G401.6 (cell line): ENCODE data around the gene TIMM21.
A peak's percentile ranks its signal among the peaks of the same experiment; 100 is the strongest.

Experiments
- FAIRE-seq: peaks from 2 replicates; lab custom pipeline; 2012; peaks lifted over from hg19 to GRCh38; lab: Jason Lieb, UNC

The TIMM21 gene

DNA sequence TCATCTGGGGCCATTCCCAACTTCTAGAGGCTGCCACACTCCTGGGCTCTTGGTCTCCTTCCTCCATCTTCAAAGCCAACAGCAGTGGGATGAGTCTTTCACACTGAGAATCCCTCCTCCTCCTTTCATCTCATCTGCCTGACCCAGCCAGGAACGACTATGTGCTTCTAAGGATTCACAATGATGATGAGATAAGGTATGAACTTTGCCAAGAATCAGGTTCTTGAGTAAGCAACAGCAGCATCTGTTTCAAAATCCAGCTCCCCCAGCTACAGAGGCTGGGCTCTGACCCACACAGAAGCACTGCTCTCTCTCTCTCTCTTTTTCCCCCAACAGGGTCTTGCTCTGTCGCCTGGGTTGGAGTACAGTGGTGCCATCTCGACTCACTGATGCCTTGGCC is 46.4 kb downstream of the TIMM21 start:
- no peak for FAIRE-seq

DNA sequence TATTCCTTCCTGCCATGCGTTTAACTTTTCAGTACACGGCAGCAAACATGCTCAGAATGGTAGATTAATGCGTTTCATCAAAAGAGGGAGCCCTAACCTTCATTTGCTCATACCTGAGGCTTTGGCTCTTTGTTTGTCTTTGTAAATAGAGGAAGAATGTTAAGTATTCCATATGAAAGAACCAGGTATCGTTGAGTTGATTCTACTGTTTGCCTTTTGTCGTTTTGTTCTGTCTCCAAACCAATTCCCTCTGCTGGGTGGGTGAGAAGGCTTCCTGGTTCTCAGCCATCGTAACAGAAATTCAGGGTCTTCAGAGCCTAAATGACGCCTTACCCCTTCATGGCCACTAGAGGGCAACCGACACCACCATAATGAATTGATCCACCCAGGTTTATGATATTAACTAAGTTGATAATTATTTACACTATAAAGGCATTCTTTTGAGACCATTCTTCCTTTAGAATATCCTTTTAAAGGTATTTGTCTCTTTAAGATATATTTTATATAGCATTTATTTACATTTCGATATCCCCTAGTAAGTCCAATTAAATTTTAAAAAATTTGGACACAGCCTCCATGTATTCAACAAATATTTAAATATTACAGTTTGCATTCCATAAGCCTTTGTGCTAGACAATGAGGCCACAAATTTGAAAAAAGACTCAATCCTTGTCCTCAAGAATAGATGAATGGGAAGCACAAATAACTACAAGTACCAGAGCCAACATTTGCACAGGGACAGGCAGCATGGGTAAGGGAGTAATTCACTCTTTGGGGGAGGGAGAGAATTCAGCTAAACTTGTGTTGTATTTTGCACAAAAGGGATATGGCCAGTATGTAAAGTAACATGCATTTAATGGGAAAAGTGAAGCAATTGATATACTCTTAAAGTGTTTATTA is 48.1 kb downstream of the TIMM21 start:
- FAIRE-seq = peak; percentile 74

DNA sequence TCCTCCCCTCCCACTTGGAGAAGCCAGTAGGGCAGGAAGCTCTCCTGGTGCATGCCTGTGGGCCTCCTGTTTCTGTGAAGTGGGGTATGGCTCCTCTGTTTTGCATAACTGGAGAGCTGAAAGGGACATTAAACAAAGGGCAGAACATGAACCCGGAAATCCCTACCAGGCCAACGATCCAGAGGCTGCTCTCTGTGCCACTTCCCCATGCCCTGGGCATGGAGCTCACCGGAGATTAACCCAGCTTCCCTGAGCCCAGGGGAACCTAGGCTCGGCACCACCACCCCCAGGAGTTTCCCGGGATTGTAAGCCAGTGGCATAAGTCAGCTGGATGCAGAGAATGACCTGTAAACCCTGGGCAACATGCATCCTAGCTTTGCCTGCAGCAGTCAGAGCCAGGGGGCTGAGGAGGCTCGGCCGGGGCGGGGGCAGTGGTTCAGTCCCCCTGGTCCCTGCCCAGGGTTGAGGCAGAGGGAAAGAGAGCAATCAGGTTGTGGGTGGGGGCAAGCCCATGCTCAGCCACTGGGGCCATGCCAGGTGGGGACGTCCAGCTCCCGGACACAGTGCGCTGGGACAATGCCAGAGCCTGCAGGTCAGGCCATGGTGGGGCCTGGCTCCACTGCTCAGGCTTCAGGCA is 49.5 kb downstream of the TIMM21 start:
- no peak for FAIRE-seq

DNA sequence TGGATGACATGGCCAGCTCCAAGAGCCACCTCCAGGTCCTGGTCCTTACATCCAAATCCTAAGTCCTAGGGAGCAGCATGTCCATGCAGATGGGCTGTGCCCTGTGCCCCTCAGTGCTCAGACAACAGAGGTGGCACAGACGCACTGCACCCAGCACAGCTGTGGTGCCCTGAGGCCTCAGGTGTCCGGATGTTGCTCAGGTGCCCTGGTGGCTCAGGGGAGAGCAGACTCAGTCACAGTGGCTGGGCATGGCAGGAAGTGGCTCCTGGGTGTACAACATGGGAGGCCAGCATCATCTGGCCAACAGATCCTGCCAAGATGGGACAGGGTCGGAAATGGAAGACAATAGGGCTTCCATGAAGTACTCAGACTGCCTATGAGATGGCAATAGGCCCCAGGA is 50.1 kb downstream of the TIMM21 start:
- no peak for FAIRE-seq

DNA sequence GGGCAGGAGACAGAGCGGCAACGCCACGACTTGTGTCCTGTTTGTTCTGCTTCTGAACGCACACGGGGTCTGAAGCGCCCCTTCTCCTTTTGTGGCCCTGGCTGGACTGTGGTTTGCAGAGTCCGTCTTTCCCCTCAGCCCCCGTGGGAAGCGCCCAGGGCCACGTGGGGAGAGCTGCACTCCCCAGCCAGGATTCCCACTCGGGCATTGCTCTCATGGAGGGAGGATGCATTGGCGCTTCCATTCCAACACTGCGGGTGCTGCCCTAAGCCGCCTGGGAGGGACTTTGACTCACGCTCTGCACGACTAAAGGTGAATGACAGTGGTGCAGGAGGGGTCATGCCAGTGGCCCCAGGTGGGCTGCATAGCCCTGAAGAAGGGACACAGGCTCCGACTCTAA is 52.5 kb downstream of the TIMM21 start:
- no peak for FAIRE-seq

DNA sequence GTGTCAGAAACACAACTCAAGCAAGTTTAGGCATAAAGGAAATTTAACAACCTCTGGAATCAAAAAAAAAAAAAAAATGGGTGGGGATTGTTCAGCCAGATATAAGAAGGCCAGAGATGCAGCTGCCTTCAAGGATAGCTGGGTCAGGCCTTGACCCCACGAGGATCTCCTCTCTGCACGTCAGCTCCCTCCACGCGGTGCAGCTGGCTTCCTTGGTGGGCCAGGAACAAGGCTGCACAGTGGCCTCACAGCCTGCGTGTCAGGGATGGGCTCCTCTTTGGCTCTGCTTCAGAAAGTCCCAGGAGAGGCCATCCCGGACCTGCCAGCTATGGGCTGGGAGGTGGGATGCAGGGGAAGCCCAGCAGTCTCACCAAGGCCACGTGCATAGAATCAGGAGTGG is 55.5 kb downstream of the TIMM21 start:
- no peak for FAIRE-seq

DNA sequence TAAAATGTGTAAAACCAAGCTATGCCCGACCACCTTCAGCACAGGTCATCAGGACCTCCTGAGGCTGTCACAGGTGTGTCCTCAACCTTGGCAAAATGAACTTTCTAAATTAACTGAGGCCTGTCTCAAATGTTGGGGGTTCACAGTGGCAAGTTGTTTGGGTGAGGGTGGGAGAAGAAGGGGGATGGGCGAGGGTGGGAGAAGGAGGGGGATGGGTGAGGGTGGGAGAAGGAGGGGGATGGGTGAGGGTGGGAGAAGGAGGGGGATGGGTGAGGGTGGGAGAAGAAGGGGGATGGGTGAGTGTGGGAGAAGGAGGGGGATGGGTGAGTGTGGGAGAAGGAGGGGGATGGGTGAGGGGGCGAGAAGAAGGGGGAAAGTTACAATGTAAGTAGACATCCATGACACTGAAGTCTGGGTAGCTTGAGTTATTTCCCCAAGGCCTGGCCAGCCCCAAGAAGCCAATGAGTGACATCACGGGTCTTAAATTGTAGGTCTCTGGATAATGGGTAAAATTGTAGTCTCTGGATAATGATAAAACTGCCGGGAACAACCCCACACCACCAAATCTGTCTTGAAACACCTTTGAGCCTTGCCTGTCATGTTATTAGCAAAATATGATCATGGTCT is 56.3 kb downstream of the TIMM21 start:
- FAIRE-seq = no peak
